Stomach smooth muscle (tissue), 2 donors: ENCODE results near the gene AMELX.

Experiments used
- H3K27ac ChIP-seq: one replicate; pipeline ENCODE4 v1.7.0; 2013; ENCODE audit warnings: mild to moderate bottlenecking, low read length, inconsistent platforms
- H3K27me3 ChIP-seq, 2 donors: one replicate each; pipeline ENCODE4 v1.7.0; 2013; ENCODE audit warnings: low read length in 2 of 2; ENCODE audit not compliant: insufficient read depth in 2 of 2, control insufficient read depth in 1 of 2
- H3K36me3 ChIP-seq, 2 donors: one replicate each; pipeline ENCODE4 v1.7.0; 2013; ENCODE audit warnings: low read length in 2 of 2; ENCODE audit not compliant: control insufficient read depth in 2 of 2, insufficient read depth in 2 of 2
- H3K4me1 ChIP-seq: one replicate; pipeline ENCODE4 v1.7.0; 2013; ENCODE audit warnings: low read length; ENCODE audit not compliant: control insufficient read depth, insufficient read depth
- H3K4me3 ChIP-seq, 2 donors: one replicate each; pipeline ENCODE4 v1.7.0; 2013; ENCODE audit warnings: low read length in 2 of 2
- H3K9ac ChIP-seq, 2 donors: one replicate each; pipeline ENCODE4 v1.7.0; 2013; ENCODE audit warnings: low read length in 2 of 2, mild to moderate bottlenecking in 1 of 2
- H3K9me3 ChIP-seq, 2 donors: one replicate each; pipeline ENCODE4 v1.7.0; 2013; ENCODE audit warnings: low read length in 2 of 2; ENCODE audit not compliant: control insufficient read depth in 2 of 2
- donor health status: healthy.
- donor health status: Pancreatic carcinoma.

AMELX gene

GRCh38 chrX:11293113-11293512 lies at the start of gene AMELX:
Gene AMELX, plus strand, starts transcription at chrX:11293413. Its CDS starts 1,376 bp downstream, at chrX:11294789.
- Histone ChIP-seq H3K4me3 (no peak within 1 kb of the TSS), H3K36me3 (no peaks in the 10 kb centered on the region), H3K9me3 (no peaks in the 10 kb centered on the region), H3K27me3 (no peaks in the 10 kb centered on the region), H3K9ac (no peak within 1 kb of the TSS), H3K4me1 (no peaks in the 10 kb centered on the region), H3K27ac (no peak within 1 kb of the TSS)

DNA sequence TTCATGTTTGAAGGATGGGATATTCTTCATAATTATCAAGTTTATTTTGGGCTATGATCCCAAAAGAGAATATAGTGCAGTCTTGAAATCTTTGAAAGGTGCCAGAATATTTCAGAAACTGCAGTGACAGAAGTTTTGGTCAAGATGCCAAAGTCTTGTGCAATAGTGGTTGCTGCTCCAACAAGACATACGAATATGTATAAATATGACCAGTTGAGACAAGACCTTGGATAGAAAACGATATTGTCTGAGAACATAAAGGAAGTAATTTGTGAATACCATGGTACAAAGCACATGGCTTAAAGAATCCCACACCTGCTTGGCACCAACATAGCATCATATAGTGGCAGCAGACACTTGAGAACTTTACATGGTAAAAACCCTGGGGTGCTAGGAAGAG lies 48.6 kb upstream of the AMELX start:
- H3K4me1 ChIP-seq: peaks cover 3% of the 10 kb centered on the region
- no peaks in the 10 kb centered on the region for H3K36me3 ChIP-seq
- H3K9ac ChIP-seq: no peak overlapping the region
- no peak overlapping the region for H3K4me3 ChIP-seq
- no peaks in the 10 kb centered on the region for H3K27me3 ChIP-seq
- no peaks in the 10 kb centered on the region for H3K9me3 ChIP-seq
- H3K27ac ChIP-seq: no peak overlapping the region

DNA sequence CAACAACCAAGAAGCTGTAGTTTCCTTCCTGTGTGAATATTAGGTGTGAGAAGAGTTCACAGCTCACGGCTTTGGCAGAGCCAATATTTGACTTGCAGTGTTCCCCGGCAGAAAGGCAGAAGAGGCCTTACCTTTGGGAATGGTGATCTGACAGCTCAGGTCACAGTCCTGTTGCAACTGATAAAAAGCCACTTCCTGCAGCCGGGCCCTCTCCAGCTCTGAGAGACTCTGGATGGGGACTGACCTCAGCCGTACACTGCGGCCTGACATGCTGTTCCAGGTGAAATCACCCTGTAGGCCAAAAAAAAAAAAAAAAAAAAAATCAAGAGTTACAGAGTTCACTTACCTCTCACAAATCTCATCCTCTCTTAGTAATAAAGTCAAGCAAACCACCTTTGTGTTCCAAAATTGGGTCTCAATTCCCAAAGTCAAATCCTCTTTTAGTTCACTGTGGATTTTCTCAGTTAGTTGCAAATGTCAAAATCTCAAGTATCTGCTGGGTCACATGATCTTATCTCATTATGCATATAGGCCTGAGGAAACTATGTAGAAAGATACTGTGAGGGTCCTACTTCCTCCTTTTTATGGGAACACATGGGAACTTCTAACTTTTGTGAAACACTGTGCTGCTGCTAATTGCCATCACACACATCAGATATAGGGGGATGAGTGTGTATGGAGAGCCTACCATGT lies 38.6 kb upstream of the AMELX start:
- H3K36me3 ChIP-seq: no peaks in the 10 kb centered on the region
- no peaks in the 10 kb centered on the region for H3K9me3 ChIP-seq
- peaks cover 3% of the 10 kb centered on the region for H3K4me1 ChIP-seq
- H3K27ac ChIP-seq: no peak overlapping the region
- H3K4me3 ChIP-seq: no peak overlapping the region
- H3K27me3 ChIP-seq: no peaks in the 10 kb centered on the region
- H3K9ac ChIP-seq: no peak overlapping the region

- Histone ChIP-seq H3K36me3 (no peaks in the 10 kb centered on the region), H3K27me3 (peaks cover 0 to 2% of the 10 kb centered on the region in 2 donors), H3K9ac (no peak overlapping the region), H3K27ac (no peak overlapping the region), H3K9me3 (no peaks in the 10 kb centered on the region), H3K4me3 (no peak overlapping the region), H3K4me1 (peaks cover 2% of the 10 kb centered on the region)
These were observed 35.9 kb upstream of the AMELX start for GRCh38 chrX:11257290-11257689.

GRCh38 chrX:11257711-11258110 lies 35.5 kb upstream of the AMELX start:
- Histone ChIP-seq H3K9me3 (no peaks in the 10 kb centered on the region), H3K4me3 (no peak overlapping the region), H3K9ac (no peak overlapping the region), H3K27ac (no peak overlapping the region), H3K36me3 (no peaks in the 10 kb centered on the region), H3K4me1 (no peaks in the 10 kb centered on the region), H3K27me3 (peaks cover 0 to 2% of the 10 kb centered on the region in 2 donors)

DNA sequence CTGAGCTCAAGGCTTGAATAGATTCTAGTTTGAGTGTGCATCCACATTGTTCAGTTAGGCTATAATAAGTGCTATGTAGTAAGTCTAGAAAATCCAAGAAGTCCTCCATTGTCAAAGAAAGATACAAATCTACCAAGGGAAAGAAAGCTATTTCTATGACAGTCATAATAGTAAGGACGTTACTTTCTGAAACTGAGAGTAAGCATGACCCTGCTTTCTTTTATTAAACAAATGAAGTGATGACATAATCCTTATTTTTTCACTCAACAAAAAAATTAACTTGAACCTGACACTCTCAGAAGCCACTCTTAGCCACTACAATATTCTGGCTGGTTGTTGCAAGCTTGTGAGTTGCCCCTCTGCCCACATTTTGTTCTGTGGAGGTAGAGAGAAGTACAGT lies 33.8 kb upstream of the AMELX start:
- no peaks in the 10 kb centered on the region for H3K9me3 ChIP-seq
- peaks cover 0 to 2% of the 10 kb centered on the region in 2 donors for H3K27me3 ChIP-seq
- no peak overlapping the region for H3K27ac ChIP-seq
- no peaks in the 10 kb centered on the region for H3K4me1 ChIP-seq
- H3K36me3 ChIP-seq: no peaks in the 10 kb centered on the region
- H3K9ac ChIP-seq: no peak overlapping the region
- H3K4me3 ChIP-seq: no peak overlapping the region

- Histone ChIP-seq H3K4me3 (no peak overlapping the region), H3K9me3 (no peaks in the 10 kb centered on the region), H3K9ac (no peak overlapping the region), H3K27me3 (peaks cover 0 to 2% of the 10 kb centered on the region in 2 donors), H3K36me3 (no peaks in the 10 kb centered on the region), H3K27ac (no peak overlapping the region), H3K4me1 (no peaks in the 10 kb centered on the region)
These were observed 32.0 kb upstream of the AMELX start for GRCh38 chrX:11261260-11261659.

DNA sequence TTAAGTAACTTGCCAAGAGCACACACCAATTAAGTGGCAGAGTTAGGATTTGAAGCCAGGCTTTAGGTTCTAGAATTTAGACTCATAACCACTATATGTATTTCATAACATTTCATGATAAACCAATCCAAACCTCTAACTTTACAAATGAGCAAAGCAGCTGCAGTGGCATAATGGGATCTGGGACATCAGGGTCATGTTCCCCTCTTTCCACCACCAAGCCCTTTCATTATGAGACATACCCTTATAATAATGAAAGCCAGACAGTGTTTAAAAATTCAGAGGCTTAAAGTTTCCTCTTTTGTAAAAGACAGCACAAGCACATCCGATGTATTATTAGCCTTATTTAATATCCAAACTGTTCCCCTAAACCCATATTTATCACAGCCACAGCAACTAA lies 28.3 kb upstream of the AMELX start:
- Histone ChIP-seq H3K27me3 (peaks cover 0 to 2% of the 10 kb centered on the region in 2 donors), H3K27ac (no peak overlapping the region), H3K9me3 (no peaks in the 10 kb centered on the region), H3K4me1 (no peaks in the 10 kb centered on the region), H3K9ac (peak overlapping the region in 1 of 2 donors; percentile 20), H3K36me3 (no peaks in the 10 kb centered on the region), H3K4me3 (no peak overlapping the region)

DNA sequence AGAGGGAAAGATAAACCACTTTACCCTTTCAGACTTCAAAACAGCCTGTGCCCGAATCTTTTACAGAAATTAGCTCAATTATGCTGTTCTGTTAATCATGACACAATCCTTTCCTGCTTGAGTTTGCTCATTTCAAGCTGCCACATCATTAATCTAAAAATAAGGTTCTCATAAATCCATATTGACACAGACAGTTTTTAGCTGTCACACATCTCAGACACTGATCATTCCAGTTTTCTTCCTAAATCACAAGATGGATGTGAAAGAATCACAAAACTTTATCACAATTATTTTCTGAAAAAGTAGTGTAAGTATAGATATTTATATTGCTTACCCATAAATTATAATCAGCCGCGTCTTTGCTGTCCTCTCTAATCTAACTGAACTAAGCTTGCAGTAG lies 27.9 kb upstream of the AMELX start:
- Histone ChIP-seq H3K27ac (no peak overlapping the region), H3K4me1 (no peaks in the 10 kb centered on the region), H3K27me3 (peaks cover 0 to 2% of the 10 kb centered on the region in 2 donors), H3K4me3 (no peak overlapping the region), H3K9ac (peak overlapping the region in 1 of 2 donors; percentile 20), H3K36me3 (no peaks in the 10 kb centered on the region), H3K9me3 (no peaks in the 10 kb centered on the region)

- Histone ChIP-seq H3K27ac (no peak overlapping the region), H3K4me3 (no peak overlapping the region), H3K27me3 (no peaks in the 10 kb centered on the region), H3K4me1 (no peaks in the 10 kb centered on the region), H3K9me3 (no peaks in the 10 kb centered on the region), H3K9ac (no peak overlapping the region), H3K36me3 (no peaks in the 10 kb centered on the region)
These were observed 26.6 kb upstream of the AMELX start for GRCh38 chrX:11266573-11267003.

- Histone ChIP-seq H3K36me3 (no peaks in the 10 kb centered on the region), H3K27ac (no peak overlapping the region), H3K27me3 (no peaks in the 10 kb centered on the region), H3K4me3 (no peak overlapping the region), H3K9ac (no peak overlapping the region), H3K4me1 (no peaks in the 10 kb centered on the region), H3K9me3 (no peaks in the 10 kb centered on the region)
These were observed 25.8 kb upstream of the AMELX start for GRCh38 chrX:11267425-11267824.
